Stimulated activated CD4-positive, alpha-beta T cell treated with anti-CD3 and anti-CD28 coated beads, TNF-alpha, amount 100 ng/mL, for 4 hours (primary cell): Measurements from ENCODE around the gene SMYD2.

Experiments used
- DNase-seq, 3 experiments: peaks; one replicate each; pipeline ENCODE4 v3.0.0-alpha.2; 2020; ENCODE audit warnings: low read depth in 3 of 3

The SMYD2 gene, protein sequence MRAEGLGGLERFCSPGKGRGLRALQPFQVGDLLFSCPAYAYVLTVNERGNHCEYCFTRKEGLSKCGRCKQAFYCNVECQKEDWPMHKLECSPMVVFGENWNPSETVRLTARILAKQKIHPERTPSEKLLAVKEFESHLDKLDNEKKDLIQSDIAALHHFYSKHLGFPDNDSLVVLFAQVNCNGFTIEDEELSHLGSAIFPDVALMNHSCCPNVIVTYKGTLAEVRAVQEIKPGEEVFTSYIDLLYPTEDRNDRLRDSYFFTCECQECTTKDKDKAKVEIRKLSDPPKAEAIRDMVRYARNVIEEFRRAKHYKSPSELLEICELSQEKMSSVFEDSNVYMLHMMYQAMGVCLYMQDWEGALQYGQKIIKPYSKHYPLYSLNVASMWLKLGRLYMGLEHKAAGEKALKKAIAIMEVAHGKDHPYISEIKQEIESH

DNA sequence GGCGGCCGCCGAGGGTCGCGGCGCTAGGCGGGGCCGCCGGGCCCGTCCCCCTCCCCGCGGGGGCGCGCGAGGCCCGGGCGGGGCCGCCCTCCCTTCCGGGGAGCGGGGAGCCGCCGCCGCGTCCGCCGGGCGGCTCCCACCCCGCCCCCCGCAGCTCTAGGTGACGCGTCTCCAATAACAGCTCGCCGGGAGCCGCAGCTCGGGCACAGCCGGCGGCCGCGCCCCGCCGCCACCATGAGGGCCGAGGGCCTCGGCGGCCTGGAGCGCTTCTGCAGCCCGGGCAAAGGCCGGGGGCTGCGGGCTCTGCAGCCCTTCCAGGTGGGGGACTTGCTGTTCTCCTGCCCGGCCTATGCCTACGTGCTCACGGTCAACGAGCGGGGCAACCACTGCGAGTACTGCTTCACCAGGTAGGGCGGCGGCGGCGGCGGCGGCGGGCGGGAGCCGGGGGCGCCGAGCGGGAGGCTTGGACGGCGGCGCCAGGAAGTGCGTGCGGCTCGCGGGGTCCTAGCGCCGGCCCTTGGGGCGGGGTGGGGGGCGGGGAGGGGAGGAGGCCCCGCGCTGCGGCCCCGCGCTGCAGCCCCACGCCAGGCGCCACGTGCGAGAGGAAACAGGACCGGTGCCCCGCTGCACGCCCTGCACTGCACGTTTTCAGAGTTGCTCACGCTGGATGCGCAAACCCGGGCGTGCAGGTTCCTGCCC lies at the start of gene SMYD2:
SMYD2 (plus strand) TSS at position 139 of the 699 bp plus-strand sequence; CDS start at position 235, 96 bp downstream.
- peak; percentile 34 to 47 (median 43) for DNase-seq

DNA sequence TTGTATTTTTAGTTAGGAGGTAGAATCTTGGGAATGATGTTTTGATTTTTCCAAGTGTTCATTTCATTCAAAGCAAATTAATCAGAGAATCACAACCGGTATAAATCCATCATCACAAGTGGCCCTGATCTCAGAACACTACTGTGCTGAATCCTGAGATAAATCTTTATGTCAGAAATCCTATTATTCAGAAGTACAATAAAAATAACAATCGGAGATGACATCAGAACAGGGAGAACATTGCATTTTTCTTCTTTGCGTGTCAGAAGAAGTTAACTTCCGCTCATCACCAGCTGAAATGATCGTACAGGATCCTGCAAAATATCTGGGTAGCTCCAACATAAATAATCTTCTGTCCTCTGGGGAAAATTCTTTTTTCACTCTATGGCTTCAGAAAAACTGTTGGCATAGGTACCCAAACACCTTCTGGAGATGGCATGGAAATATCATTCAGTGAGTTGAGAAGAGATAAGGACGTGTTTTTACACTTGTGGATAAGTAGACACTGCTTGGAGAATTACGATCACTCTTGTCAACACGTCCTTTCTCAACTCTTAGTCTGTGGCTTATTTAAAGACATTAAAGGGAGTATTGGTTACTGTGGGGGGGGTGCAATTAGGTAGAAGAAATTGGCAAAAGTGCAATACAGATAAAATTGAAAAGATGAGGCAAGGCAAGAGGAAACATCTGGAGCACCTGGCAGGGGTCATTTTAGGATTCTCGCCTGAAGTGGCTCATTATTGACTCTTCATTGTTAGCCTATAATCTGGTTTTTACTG lies 46.9 kb upstream of the SMYD2 start:
- no peak for DNase-seq

DNA sequence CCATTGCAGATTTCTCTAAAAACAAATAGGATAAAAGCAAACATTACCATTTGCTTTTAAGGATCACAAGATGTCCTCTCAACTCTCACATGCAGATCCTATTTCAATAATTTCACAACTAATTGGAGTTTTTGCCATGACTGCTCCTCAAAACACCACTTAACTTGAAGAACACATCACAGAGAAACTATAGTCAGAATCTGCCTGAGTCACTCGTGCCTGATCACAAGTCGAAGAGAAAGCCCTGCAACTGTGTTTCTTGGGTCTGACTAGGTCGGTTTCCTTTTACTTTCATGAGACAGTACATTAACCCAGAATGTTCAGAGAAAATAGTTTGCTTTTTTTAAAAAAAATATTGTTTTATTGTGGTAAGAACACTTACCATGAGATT lies 46.3 kb upstream of the SMYD2 start:
- no peak for DNase-seq

DNA sequence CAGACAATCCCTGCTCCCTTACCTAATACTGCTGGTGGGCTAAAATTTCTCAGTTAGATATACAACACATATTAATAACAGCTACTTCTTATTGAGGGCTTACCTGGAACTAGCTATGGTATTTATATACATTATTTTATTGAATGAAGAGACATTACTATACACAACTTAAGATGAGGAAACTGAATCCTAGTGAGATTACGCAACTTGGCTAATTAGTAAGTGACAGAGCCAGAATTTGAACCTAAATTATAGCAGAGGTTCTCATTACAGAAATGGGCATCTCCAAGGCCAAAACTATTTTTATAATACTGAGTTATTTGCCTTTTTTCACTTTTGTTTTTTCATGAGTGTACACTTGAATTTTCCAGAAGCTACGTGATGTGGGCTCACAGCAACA lies 44.5 kb upstream of the SMYD2 start:
- DNase-seq = no peak

DNA sequence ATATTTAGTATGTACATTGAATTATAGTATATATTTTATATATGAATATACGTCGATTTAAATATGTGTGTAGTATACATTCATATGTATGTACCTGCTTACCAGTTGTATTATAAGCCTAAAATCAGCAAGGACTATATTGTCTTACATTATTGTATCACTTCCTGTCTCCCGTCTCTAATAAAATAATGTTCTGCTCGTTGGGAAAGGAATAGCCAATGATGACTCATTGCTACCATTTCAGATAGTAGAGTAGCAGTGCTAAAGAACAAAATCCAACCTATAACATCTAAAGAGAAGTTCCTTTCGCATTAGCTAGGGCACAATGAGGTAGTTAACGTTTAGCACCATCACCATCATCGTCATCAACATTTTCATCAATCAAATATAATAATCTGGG lies 39.9 kb upstream of the SMYD2 start:
- DNase-seq = no peak

DNA sequence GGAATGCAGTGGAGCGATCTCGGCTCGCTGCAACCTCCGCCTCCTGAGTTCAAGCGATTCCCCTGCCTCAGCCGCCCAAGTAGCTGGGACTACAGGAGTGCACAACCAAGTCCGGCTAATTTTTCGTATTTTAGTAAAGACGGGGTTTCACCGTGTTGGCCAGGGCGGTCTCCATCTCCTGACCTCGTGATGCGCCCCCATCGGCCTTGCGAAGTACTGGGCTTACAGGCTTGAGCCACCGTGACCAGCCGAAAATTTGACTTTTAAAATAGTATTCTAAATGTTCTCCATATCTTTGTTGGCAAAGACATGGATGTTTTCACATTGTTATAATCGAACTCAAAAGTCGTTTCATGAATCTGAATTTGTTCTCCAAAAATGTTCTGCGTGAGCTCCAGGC lies 36.7 kb upstream of the SMYD2 start:
- DNase-seq = no peak

DNA sequence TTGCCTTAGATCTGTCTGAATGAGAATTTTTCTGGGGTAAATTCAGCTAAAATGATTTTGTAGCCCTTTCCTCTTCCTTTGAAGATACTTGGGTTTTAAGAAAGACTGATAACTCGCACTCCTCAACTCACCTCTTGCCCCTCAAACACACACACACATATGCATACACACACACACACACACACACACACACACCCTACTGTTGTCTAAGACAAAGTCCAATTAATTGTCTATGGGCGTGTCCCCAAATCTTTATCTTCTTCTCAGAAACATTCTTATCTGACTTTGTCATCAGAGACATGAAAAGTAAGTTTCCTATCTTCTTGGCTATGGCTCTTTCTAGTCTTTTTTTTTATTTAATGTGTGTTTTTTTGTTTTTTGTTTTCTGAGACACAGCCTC lies 36.1 kb upstream of the SMYD2 start:
- DNase-seq = no peak

DNA sequence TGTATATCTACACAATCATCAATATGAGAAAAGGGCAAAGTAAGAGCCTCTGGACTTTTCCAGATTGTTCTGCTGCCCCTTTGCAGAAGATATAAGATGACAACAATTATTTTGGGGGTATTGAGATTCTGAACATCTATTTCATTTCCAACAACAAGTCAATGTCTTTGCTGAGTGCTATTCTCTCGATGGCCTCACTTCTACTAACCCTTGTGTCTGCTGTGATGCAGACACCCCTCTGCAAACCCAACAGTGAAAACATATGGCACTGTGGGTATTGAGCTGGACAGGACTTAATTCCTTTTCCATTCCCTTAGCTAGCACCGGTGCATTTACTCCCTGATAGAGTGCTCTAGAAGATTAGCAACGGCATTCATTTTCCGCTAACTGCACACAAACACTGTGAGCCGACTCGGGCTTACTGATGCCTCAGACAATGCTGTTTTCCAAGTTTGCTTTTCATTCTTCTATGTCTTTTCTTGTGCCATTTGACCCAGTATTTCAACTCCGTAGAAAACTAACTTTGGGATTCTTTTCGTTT lies 33.4 kb upstream of the SMYD2 start:
- no peak for DNase-seq

DNA sequence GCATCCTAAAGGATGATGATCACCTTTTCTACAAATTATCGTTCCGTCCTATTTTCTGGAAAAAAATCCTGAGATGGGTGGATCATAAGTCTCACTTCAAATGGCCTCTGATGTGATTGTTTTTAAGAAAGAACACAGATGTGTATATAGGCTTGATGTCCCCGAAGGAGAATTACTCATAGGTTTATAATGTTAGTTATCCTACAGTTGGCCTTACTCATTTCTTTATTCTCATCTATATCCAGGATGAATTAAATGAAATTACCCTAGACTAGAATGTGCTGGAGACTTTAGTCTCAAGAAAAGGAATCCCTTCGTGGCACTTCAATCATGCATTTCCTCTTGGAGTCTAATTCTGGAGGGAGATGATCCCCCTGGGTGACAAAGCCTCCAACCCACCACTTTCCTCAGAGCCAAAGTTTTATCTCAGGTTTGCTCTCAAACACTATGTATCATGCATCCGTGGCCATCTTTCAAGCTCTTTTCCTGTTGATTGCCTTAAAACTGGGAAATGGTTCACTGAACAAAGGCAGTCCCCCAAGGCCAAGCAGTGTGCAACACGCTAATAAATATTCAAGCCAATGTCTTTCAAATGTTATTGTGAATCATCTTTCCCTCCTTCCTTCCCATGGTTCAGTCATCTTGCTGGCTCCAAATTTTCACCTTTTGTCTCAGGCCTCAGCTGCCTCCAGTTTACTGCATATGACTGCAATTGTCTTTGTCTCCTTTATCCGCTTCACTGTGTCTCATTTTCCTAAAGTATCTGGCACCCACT lies 32.5 kb upstream of the SMYD2 start:
- no peak for DNase-seq

DNA sequence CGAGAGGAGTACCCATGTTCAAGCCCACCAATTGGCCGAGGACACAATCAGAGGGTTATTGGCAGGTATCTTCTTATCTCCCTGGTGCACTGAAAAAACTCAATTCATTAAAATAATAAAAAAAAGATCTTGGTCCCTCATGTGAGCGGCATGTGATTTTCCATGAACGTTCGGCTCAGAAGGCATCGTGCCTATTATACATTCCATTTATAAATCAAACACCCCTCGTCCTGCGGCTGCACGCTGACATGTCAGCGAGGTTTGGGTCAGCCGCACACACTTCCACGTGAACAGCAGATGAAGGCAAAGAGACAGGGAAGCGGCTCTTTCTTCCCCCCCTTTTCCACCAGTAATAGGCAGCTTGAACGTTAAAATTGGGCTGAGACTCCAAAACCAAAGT lies 31.3 kb upstream of the SMYD2 start:
- no peak for DNase-seq

DNA sequence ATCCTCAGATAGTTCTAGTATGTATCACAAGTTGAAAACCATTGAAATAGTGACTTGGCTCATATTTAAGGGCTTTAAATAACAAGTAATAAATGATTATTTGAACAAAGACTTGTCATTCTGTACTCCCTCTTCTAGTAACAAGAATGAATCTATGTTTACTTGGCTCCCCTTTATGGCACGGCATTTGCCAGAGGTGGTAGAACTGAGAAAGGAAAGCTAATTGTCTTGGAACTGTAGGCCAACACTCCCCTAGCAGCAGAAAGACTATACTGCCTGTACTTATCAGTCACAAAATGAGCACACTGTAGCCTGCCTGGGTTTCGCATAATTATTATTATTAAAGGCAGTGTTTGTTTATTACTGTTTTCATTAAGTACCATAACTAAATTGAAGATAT lies 29.6 kb upstream of the SMYD2 start:
- no peak for DNase-seq

DNA sequence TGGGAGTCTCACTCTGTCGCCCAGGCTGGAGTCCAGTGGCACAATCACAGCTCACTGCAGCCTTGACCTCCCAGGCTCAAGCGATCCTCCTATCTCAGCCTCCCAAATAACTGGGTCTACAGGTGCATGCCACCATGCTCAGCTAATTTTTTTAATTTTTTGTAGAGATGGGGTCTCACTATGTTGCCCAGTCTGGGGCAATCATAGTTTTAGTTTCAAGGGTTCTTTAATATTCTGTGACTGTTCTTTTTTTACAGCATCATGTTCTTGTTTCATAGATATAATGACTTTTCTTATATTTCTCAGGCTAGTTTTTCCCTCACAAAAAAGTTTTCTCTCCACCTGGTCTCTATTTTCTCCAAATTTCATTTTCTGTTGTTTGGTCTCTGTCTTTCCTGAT lies 25.4 kb upstream of the SMYD2 start:
- no peak for DNase-seq

DNA sequence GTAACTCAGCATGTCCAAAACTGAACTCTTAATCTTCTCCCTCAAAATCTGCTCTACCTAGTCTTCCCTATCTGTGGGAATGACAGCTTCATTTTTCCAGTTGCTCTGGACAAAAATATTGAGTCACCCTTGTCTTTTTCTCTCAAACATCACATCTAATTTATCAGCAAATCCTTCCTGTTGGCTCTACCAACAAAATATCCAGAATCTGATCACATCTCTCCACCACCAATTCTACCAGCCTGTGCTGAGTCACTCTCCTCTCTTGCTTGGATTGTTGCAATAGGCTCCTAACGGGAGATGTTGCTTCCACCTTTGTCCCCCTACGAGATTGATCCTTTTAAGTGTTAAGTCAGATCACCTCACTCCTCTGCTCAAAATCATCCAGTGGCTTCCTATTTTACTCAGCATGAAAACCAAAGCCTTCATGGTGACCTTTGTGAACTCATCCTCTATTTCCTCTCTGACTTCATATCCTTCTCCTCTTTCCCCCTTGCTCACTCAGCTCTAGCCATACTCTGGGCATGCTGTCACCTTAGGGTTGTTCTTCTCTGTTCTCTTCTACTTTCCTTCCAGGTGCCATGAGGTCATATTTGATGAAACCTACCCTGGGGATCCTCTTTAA lies 21.5 kb upstream of the SMYD2 start:
- DNase-seq = no peak

DNA sequence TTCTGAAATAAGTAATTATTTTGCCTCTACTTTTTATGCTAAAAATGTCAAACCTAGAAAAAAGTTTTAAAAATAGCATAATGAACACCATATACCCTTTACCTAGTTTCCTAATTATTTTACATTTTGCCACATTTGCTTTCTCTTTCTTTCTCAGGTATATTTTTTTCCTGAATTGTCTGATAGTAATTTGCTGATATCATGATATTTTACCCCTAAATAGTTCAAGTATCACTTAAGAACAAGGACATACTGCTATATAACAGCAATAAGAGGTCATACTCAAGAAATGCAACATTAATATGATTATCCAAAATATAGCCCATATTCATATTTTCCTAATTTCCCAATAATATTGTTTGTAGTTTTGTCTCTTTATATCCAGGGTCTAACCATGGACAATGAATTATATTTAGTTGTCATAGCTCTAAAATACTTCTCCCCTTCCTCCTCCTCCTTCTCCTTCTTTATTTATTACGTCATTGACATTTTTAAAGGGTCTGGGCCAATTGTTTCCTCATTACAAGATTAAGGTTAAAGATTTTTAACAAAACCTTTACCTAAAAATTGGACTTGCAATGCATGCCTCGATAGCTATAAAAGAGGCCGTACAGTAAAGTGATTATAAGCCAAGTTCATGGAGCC lies 20.3 kb upstream of the SMYD2 start:
- no peak for DNase-seq

DNA sequence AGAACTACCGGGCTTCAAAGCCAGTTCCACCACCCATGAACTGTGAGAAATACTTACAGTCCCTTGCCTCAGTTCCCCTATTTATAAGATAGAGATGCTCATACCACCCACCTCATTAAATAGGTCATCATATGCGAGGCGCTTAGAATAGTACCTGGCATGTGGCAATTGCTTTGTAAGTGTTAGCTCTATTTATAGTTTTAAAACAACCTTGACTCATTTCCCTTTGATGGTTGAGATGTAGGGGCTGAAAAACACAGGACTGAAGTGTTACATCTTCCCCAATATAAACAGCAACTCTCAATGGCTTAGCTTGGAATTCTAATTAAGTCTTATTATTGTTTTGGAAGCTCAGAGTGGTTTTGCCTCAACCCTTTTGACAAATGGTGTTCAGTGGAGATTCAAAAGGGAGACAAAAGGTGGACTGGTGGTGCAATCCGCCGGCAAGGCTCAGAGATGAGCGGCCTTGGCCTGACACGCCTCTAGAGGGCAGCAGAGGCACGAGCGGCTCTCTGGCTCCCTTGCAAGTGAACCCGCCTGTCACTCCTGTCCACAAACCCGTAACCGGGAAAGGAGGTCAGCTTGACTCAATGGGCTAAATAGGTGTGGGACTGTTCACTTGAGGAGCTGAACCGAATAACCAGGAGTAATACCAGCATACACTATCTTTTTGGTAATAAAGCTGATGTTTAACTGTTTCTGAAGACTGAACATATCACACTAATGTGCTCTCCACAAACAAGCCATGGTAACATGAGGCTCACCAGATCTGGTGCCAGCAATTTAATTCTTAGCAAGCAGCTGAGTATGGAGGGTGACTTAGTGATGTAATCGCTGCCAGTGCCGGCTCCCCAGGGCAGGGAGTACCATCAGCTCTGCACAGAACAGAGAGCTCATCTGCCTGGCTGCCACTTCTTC lies 19.5 kb upstream of the SMYD2 start:
- DNase-seq = peak; percentile 60 to 69 (median 64)

DNA sequence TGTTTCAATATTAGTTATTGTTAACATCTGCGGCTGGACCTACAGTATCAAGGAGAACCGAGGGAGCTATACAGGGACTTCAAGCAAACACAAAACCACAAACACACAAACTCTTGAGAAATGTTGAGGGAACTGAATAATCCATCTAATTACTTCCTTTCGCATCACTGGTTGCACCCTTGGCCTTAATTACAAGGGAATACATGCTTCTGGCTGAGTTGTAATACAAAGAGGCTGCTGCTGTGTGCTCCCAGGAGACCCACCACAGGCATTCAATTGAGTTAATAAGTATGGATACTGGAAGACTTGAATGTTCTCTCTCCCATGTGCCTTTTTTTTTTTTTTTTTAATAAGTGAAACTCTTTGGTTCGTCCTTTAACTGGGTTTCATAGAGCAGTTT lies 16.8 kb upstream of the SMYD2 start:
- DNase-seq = no peak

DNA sequence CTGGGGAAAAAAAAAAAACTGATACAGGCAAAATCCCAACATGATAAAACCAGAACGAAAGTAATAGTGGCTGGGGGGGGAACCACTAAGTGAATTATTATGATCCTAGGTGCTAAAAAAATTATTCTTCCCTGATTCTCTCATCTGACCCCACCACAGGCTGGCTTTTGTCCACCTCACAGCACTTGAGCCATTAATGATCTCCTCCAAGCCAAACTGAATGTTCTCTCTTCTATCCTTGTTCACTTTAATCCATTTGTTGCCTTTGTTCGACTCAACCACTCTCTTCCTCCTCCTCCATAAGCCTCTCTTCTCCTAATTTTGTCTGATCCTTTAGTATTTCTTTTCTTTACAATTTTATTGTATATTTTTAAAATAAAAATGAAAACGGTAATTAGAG lies 16.0 kb upstream of the SMYD2 start:
- DNase-seq = no peak

DNA sequence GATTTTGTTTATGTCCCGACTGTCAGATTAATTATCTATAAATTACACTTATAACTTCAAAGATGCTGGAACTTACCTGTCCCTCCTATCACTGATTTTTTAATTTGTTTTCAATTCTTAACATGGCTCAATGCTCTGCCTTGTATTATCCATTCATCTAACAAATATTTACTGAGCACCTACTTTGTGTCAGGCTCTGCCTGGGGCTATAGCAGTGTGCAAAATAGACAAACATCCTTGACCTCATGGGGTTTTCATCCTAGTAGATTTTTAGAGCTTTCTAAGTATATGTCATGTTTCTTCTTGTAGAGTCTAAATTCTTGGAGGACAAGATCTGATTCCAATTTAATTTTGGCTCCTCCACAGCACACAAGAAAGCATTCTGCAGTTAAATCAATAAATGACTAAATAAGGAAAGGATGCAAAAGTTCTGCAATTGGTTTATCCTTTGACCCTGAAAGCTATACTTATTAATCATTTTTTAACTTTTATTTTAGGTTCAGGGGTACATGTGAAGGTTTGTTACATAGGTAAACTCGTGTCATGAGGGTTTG lies 10.8 kb upstream of the SMYD2 start:
- no peak for DNase-seq
